Right kidney (tissue), 1 donor: ENCODE results near the gene TOGARAM1.

Experiments used
- DNase-seq: peaks from one replicate; pipeline ENCODE4 v3.0.0-alpha.2; 2016

The TOGARAM1 gene

GRCh38 chr14:45094275-45094674 lies 132.3 kb downstream of the TOGARAM1 start:
- no peak for DNase-seq

GRCh38 chr14:45095143-45095542 lies 133.2 kb downstream of the TOGARAM1 start:
- DNase-seq = no peak

- DNase-seq = no peak
Measured at GRCh38 chr14:45096218-45096617, 134.2 kb downstream of the TOGARAM1 start.

- no peak for DNase-seq
Measured at GRCh38 chr14:45103806-45104205, 141.8 kb downstream of the TOGARAM1 start.

GRCh38 chr14:45104561-45104960 lies 142.6 kb downstream of the TOGARAM1 start:
- no peak for DNase-seq

- no peak for DNase-seq
Measured at GRCh38 chr14:45112896-45113781, 151.1 kb downstream of the TOGARAM1 start.

- no peak for DNase-seq
Measured at GRCh38 chr14:45114327-45114726, 152.3 kb downstream of the TOGARAM1 start.

- DNase-seq = no peak
Measured at GRCh38 chr14:45118594-45118993, 156.6 kb downstream of the TOGARAM1 start.

GRCh38 chr14:45120096-45120495 lies 158.1 kb downstream of the TOGARAM1 start:
- DNase-seq = no peak

- DNase-seq = no peak
Measured at GRCh38 chr14:45123271-45123670, 161.3 kb downstream of the TOGARAM1 start.
